Mammary epithelial cell (primary cell): ENCODE results near the gene GSTM1.

Experiments used
- CTCF ChIP-seq, 2 donors: IDR thresholded peaks in 1 of 2; conservative IDR thresholded peaks in 1 of 2; 2 replicates each; pipeline ENCODE4 v1.5.1; 2011 to 2012; ENCODE audit warnings: inconsistent platforms in 2 of 2, low read length in 2 of 2, mild to moderate bottlenecking in 2 of 2, control low read depth in 1 of 2, low read depth in 1 of 2; ENCODE audit not compliant: insufficient read depth in 1 of 2; ENCODE audit errors: extremely low read depth in 1 of 2
- EZH2 ChIP-seq: IDR thresholded peaks from 2 replicates; pipeline ENCODE4 v1.6.1; 2012; ENCODE audit warnings: low read length, inconsistent platforms, borderline replicate concordance

DNA sequence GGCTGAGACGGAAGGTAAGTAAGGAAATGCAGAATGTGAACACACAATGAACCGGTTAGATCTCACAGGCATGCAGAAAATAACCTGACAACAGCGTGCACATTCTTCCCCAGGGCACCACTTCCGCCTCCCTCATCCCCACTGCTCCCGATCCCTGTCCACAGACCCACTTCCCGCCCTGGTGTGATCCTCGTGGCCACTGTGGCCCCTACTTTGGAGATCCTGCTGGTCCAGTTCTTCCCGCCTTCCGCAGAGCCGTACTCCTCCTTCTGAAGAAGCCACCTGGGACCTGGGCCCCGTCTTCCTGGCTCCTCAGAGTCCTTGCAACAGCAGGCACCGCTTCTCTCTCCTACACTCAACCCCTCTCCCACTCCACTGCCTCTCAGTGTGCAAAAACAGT lies 33.1 kb upstream of the GSTM1 start:
- no peak for TF ChIP-seq CTCF (conservative IDR thresholded peaks at IDR 0.05 in 1 of 2, IDR thresholded peaks at IDR 0.05 in 1 of 2; ENCODE audit: extremely low read depth in 1 of 2, insufficient read depth in 1 of 2, low read depth in 1 of 2, low read length in 2 of 2)
- TF ChIP-seq EZH2 = no peak
